Right lobe of liver (tissue), 4 donors: ENCODE data around the gene WFDC10B.
"Not testable (repeated sequence)": the region's sequence is repeated elsewhere in the genome, so short reads cannot be mapped to it uniquely, and the experiment has no call there.

Experiments used
- CTCF ChIP-seq, 4 donors: fragments of 200-600 bp in 3 of 4; fragments of 450-650 bp in 1 of 4; IDR thresholded peaks; one replicate each; pipeline versions ENCODE4 v1.5.1 to v1.8.0; 2016 to 2022; ENCODE audit warnings: antibody characterized with exemption in 4 of 4, mild to moderate bottlenecking in 2 of 4
- POLR2A ChIP-seq: fragments of 450-650 bp; IDR thresholded peaks from one replicate; pipeline ENCODE4 v1.6.1; 2017; ENCODE audit warnings: antibody characterized with exemption, mild to moderate bottlenecking
- donor health status: DM: no; HTN: no; CAD: no.
- donor health status: DM: no; HTN: no; CAD: no.
- donor health status: DM: no; HTN: yes; CAD: no.

- not testable (repeated sequence) for TF ChIP-seq CTCF (IDR thresholded peaks at IDR 0.05); POLR2A
Measured at GRCh38 chr20:45645869-45646268, 59.0 kb downstream of the WFDC10B start.
